ENCODE results near the gene CD44. TPM values are rescaled to one million over a fixed set of nuclear protein-coding genes. Genes with fewer than 3 reads are reported as not detected.

CD44 gene
- total RNA-seq, 4 donors from 2014 or later, result 861 to 1,282 (median 914) TPM

GRCh38 chr11:35200811-35201341 lies 61.9 kb downstream of the CD44 start:
- DNase-seq (ENCODE audit: low spot score in 2 of 2), result no peak
- 93 to 94% methylated on average over 7 of the region's 7 CpGs for WGBS, 2 donors
- no peak overlapping the region for H3K4me3 ChIP-seq (ENCODE audit: low read depth, poor library complexity, severe bottlenecking)
- intact Hi-C loops (cut with DNase I; ENCODE audit: low total_unique reads), result no loop called here
- no peak for TF ChIP-seq POLR2A (IDR thresholded peaks at IDR 0.05)
- TF ChIP-seq, protein P1, sequence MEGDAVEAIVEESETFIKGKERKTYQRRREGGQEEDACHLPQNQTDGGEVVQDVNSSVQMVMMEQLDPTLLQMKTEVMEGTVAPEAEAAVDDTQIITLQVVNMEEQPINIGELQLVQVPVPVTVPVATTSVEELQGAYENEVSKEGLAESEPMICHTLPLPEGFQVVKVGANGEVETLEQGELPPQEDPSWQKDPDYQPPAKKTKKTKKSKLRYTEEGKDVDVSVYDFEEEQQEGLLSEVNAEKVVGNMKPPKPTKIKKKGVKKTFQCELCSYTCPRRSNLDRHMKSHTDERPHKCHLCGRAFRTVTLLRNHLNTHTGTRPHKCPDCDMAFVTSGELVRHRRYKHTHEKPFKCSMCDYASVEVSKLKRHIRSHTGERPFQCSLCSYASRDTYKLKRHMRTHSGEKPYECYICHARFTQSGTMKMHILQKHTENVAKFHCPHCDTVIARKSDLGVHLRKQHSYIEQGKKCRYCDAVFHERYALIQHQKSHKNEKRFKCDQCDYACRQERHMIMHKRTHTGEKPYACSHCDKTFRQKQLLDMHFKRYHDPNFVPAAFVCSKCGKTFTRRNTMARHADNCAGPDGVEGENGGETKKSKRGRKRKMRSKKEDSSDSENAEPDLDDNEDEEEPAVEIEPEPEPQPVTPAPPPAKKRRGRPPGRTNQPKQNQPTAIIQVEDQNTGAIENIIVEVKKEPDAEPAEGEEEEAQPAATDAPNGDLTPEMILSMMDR (IDR thresholded peaks at IDR 0.05), result no peak

DNA sequence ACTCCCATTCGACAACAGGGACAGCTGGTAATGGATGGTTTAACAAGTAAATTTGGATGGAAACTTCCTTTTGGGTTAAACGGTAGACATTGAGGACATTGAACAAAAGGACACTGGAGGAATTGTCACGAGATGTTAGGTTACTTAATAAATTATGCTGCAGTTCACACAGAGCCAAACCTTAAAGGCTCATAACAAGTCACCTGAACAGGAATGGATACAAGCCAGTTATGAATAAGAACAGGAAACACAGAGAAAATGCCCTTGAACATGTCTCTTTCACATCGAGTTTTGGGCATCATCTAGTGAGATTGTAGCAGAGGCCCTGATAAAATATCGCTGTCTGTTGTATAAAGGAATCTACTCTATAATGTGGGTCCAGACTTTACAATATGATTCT lies 65.6 kb downstream of the CD44 start:
- WGBS, 2 donors, result 81 to 87% methylated on average over 5 of the region's 5 CpGs
- no peak for DNase-seq (ENCODE audit: low spot score in 2 of 2)
- intact Hi-C loops (cut with DNase I; ENCODE audit: low total_unique reads), result no loop called here
- TF ChIP-seq POLR2A (IDR thresholded peaks at IDR 0.05), result no peak
- TF ChIP-seq, protein P1 (IDR thresholded peaks at IDR 0.05), result no peak
- no peak overlapping the region for H3K4me3 ChIP-seq (ENCODE audit: low read depth, poor library complexity, severe bottlenecking)

DNA sequence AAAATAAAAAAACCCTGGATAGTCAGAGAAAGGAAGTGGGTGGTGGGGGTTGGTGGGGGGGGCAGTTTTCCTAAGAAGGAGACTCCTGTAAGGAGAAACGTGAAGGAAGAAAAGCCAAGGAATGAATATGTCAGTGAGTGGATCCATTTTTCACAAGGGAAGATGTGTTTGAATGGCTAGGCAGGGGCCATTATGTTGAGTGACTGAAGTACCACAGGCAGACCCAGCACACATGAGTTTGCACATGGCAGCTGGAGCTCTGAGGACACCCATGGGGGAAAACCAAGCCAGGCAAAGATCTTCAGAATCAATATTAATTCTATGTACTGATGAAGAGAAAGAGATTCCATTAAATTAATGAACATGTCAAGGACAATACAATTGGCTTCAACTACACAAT lies 67.6 kb downstream of the CD44 start:
- 85 to 97% methylated on average over 1 of the region's 1 CpG for WGBS, 2 donors
- intact Hi-C loops (cut with DNase I; ENCODE audit: low total_unique reads), result no loop called here
- H3K4me3 ChIP-seq (ENCODE audit: low read depth, poor library complexity, severe bottlenecking), result no peak overlapping the region
- TF ChIP-seq POLR2A (IDR thresholded peaks at IDR 0.05), result no peak
- TF ChIP-seq, protein P1 (IDR thresholded peaks at IDR 0.05), result no peak
- DNase-seq (ENCODE audit: low spot score in 2 of 2), result no peak

DNA sequence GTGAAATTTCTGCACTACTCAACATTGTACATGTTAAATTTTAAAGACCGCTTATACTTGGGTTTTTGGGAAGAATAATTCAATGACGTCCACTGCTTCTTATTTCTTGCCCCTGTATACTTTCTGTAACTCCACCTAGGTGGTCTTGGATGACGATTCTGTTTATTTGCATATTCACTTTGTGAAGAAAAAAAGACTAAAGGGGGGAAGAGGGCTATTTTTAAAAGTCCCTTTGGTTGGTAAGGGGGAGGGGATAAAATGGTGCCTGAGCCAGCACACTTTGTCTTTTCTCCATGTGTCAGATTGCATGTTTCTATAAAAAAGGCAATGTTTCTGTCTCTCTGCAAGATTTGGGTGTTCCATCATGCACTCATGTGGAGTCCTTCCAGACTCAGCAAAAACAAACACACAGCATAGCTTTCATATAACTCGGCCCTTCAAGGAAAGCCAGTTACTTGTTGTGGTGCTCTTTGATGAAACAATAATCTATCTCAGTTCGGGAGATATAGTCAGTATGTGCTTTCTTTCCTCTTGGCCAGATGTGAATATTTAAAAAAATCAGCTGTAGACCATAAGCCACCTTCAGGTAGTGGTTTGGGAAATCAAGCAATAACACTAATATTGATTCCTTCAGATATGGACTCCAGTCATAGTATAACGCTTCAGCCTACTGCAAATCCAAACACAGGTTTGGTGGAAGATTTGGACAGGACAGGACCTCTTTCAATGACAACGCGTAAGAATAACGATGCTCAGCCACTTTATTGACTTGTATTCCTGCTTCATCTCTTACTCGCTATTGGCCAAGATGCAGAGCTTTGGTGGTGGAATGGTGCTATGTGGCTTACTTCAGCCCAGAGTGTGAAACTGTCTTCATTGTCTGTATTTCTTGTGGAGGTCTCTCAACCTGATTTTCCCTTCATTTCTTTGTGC lies 68.8 kb downstream of the CD44 start:
- 86 to 89% methylated on average over 10 of the region's 10 CpGs for WGBS, 2 donors
- DNase-seq (ENCODE audit: low spot score in 2 of 2), result no peak
- no peak for TF ChIP-seq POLR2A (IDR thresholded peaks at IDR 0.05)
- TF ChIP-seq, protein P1 (IDR thresholded peaks at IDR 0.05), result no peak
- intact Hi-C loops (cut with DNase I; ENCODE audit: low total_unique reads), result no loop called here
- H3K4me3 ChIP-seq (ENCODE audit: low read depth, poor library complexity, severe bottlenecking), result no peak overlapping the region

DNA sequence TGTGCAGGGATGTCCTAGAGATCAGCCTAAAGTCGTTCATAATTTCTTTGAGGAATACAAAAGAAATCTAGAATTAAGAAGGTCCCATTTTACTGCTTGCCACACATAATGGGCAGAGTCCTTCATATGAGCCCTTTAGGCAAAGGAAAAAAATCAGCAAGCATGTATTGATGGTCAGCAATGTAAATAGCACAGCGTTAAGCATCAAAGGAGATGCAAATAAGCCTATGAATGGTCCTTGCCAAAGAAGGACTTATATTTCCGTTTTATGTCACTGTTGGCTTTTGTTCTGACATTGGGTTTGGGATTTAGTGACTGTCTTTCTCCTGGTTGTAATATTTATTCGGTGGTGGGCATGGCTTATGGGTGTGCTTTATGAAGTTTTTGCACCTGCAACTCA lies 69.8 kb downstream of the CD44 start:
- TF ChIP-seq, protein P1 (IDR thresholded peaks at IDR 0.05), result no peak
- no peak for TF ChIP-seq POLR2A (IDR thresholded peaks at IDR 0.05)
- intact Hi-C loops (cut with DNase I; ENCODE audit: low total_unique reads), result no loop called here
- 65 to 79% methylated on average over 4 of the region's 4 CpGs for WGBS, 2 donors
- H3K4me3 ChIP-seq (ENCODE audit: low read depth, poor library complexity, severe bottlenecking), result no peak overlapping the region
- DNase-seq (ENCODE audit: low spot score in 2 of 2), result no peak

Measured in lower leg skin (tissue), 4 donors.